Measurements from ENCODE around the gene RCBTB1. TPM values are rescaled to one million over a fixed set of nuclear protein-coding genes. Genes with fewer than 3 reads are reported as not detected.

Gene RCBTB1
- total RNA-seq, 2 donors from 2014 or later = 22.6 to 22.7 TPM

GRCh38 chr13:49587311-49587847, 2.0 kb upstream of the RCBTB1 start:
- ATAC-seq (ENCODE audit: insufficient number of reproducible peaks, low FRiP score, low read depth) (no peak), DNase-seq (ENCODE audit: low spot score) (no peak)
- no peak overlapping the region for H3K4me3 ChIP-seq
- H3K27ac ChIP-seq = no peak overlapping the region
- no peaks in the 10 kb centered on the region for H3K9me3 ChIP-seq
- no peaks in the 10 kb centered on the region for H3K36me3 ChIP-seq
- H3K27me3 ChIP-seq (replicated peaks; ENCODE audit: insufficient read depth) = no peaks in the 10 kb centered on the region
- no peak for TF ChIP-seq CTCF (IDR thresholded peaks at IDR 0.05)
- peaks cover 7 to 15% of the 10 kb centered on the region in 2 donors for H3K4me1 ChIP-seq (ENCODE audit: control insufficient read depth in 1 of 2, low read depth in 2 of 2)

- H3K4me1 ChIP-seq (ENCODE audit: control insufficient read depth in 1 of 2, low read depth in 2 of 2) = peaks cover 7 to 15% of the 10 kb centered on the region in 2 donors
- no peaks in the 10 kb centered on the region for H3K36me3 ChIP-seq
- no peak for ATAC-seq (ENCODE audit: insufficient number of reproducible peaks, low FRiP score, low read depth)
- no peak for DNase-seq (ENCODE audit: low spot score)
- H3K9me3 ChIP-seq = no peaks in the 10 kb centered on the region
- no peak for TF ChIP-seq CTCF (IDR thresholded peaks at IDR 0.05)
- no peaks in the 10 kb centered on the region for H3K27me3 ChIP-seq (replicated peaks; ENCODE audit: insufficient read depth)
- H3K27ac ChIP-seq = no peak overlapping the region
- H3K4me3 ChIP-seq = no peak overlapping the region
Measured at GRCh38 chr13:49586717-49587116, 1.4 kb upstream of the RCBTB1 start.

- ATAC-seq (ENCODE audit: insufficient number of reproducible peaks, low FRiP score, low read depth) = no peak
- Histone ChIP-seq H3K4me3 (peak overlapping the region; percentile 89), H3K27me3 (replicated peaks; ENCODE audit: insufficient read depth) (no peaks in the 10 kb centered on the region), H3K27ac (peak overlapping the region; percentile 81 to 93), H3K36me3 (no peaks in the 10 kb centered on the region), H3K4me1 (ENCODE audit: control insufficient read depth in 1 of 2, low read depth in 2 of 2) (peaks cover 7 to 15% of the 10 kb centered on the region in 2 donors), H3K9me3 (no peaks in the 10 kb centered on the region)
- DNase-seq (ENCODE audit: low spot score) = no peak
- no peak for TF ChIP-seq CTCF (IDR thresholded peaks at IDR 0.05)
Measured at GRCh38 chr13:49584771-49585182, 581 bp downstream of the RCBTB1 start.

- no peak overlapping the region for H3K27ac ChIP-seq
- ATAC-seq (ENCODE audit: insufficient number of reproducible peaks, low FRiP score, low read depth) = no peak
Measured at GRCh38 chr13:49580980-49581680, 4.2 kb downstream of the RCBTB1 start.

More at GRCh38 chr13:49580980-49581680, 4.2 kb downstream of the RCBTB1 start:
- no peaks in the 10 kb centered on the region for H3K27me3 ChIP-seq (replicated peaks; ENCODE audit: insufficient read depth)
- no peaks in the 10 kb centered on the region for H3K9me3 ChIP-seq
- no peaks in the 10 kb centered on the region for H3K36me3 ChIP-seq
- H3K4me3 ChIP-seq = no peak overlapping the region
- no peak for DNase-seq (ENCODE audit: low spot score)
- peaks cover 19 to 37% of the 10 kb centered on the region in 2 donors for H3K4me1 ChIP-seq (ENCODE audit: control insufficient read depth in 1 of 2, low read depth in 2 of 2)
- no peak for TF ChIP-seq CTCF (IDR thresholded peaks at IDR 0.05)

Data from thoracic aorta (tissue), 2 donors.